HG02763 (cell line): Measurements from ENCODE around the gene ELAPOR2.
"Not testable (repeated sequence)": the region's sequence is repeated elsewhere in the genome, so short reads cannot be mapped to it uniquely, and the experiment has no call there.

Experiments used
- ATAC-seq: cut with Tn5 transposase; IDR thresholded peaks from one replicate; pipeline ENCODE4 v1.9.1; 2021; ENCODE audit warnings: mild to moderate bottlenecking, moderate library complexity; ENCODE audit not compliant: unreplicated experiment

ELAPOR2 gene

GRCh38 chr7:87048839-87049238 lies 10.6 kb downstream of the ELAPOR2 start:
- no peak for ATAC-seq

- ATAC-seq: no peak
Observed at GRCh38 chr7:87046456-87046855, 13.0 kb downstream of the ELAPOR2 start.

- ATAC-seq: not testable (repeated sequence)
Observed at GRCh38 chr7:87044713-87045112, 14.7 kb downstream of the ELAPOR2 start.

- ATAC-seq: not testable (repeated sequence)
Observed at GRCh38 chr7:87041586-87041985, 17.9 kb downstream of the ELAPOR2 start.

- not testable (repeated sequence) for ATAC-seq
Observed at GRCh38 chr7:87039691-87040299, 19.7 kb downstream of the ELAPOR2 start.

- ATAC-seq: no peak
Observed at GRCh38 chr7:87038993-87039690, 20.3 kb downstream of the ELAPOR2 start.

- ATAC-seq: no peak
Observed at GRCh38 chr7:87036985-87037384, 22.5 kb downstream of the ELAPOR2 start.

- ATAC-seq: no peak
Observed at GRCh38 chr7:87032604-87033339, 26.7 kb downstream of the ELAPOR2 start.

GRCh38 chr7:87029078-87029477 lies 30.4 kb downstream of the ELAPOR2 start:
- ATAC-seq: no peak

GRCh38 chr7:87028636-87029035 lies 30.8 kb downstream of the ELAPOR2 start:
- no peak for ATAC-seq

- ATAC-seq: peak; percentile 72
Observed at GRCh38 chr7:87027900-87028299, 31.6 kb downstream of the ELAPOR2 start.

GRCh38 chr7:87021285-87021684 lies 38.2 kb downstream of the ELAPOR2 start:
- ATAC-seq: no peak

GRCh38 chr7:87016606-87017005 lies 42.8 kb downstream of the ELAPOR2 start:
- no peak for ATAC-seq

- no peak for ATAC-seq
Observed at GRCh38 chr7:87013840-87014190, 45.6 kb downstream of the ELAPOR2 start.

- ATAC-seq: no peak
Observed at GRCh38 chr7:87013136-87013839, 46.2 kb downstream of the ELAPOR2 start.
